Ovary (tissue), 9 donors: ENCODE results near the gene PTH1R. TPM values are rescaled to one million over a fixed set of nuclear protein-coding genes. Genes with fewer than 3 reads are reported as not detected.

Experiments
- DNase-seq, 5 donors: peaks; one replicate each; pipeline ENCODE4 v3.0.0-alpha.2; 2019 to 2020
- H3K27ac ChIP-seq, 2 donors: fragments of 200-600 bp; one replicate each; pipeline versions ENCODE4 v1.5.1 to v1.8.0; 2019 to 2022
- H3K27me3 ChIP-seq: fragments of 200-600 bp; one replicate; pipeline ENCODE4 v1.8.0; 2022
- H3K36me3 ChIP-seq: fragments of 200-600 bp; sonication (generic); one replicate; pipeline ENCODE4 v1.5.1; 2019
- H3K4me1 ChIP-seq: one replicate; pipeline ENCODE4 v1.8.1; 2013; ENCODE audit warnings: mild to moderate bottlenecking, moderate library complexity; ENCODE audit not compliant: insufficient read depth
- H3K4me3 ChIP-seq: fragments of 200-600 bp; sonication (generic); one replicate; pipeline ENCODE4 v1.5.1; 2017
- H3K9me3 ChIP-seq, 2 donors: fragments of 200-600 bp in 1 of 2; sonication (generic) in 1 of 2; one replicate each; pipeline versions ENCODE4 v1.5.1 to v1.8.1; 2013 to 2019; ENCODE audit warnings: mild to moderate bottlenecking in 1 of 2, moderate library complexity in 1 of 2
- CTCF ChIP-seq, 3 donors: fragments of 450-650 bp in 2 of 3; fragments of 200-600 bp in 1 of 3; IDR thresholded peaks; one replicate each; pipeline versions ENCODE4 v1.5.1 to v1.8.0; 2016 to 2022; ENCODE audit warnings: antibody characterized with exemption in 3 of 3, mild to moderate bottlenecking in 1 of 3
- EP300 ChIP-seq: sonication (generic); formaldehyde crosslinking; IDR thresholded peaks from one replicate; pipeline ENCODE4 v1.6.1; 2017; ENCODE audit warnings: antibody characterized with exemption
- POLR2A ChIP-seq: fragments of 450-650 bp; IDR thresholded peaks from one replicate; pipeline ENCODE4 v1.6.1; 2017; ENCODE audit warnings: antibody characterized with exemption, mild to moderate bottlenecking, moderate library complexity
- WGBS, 3 donors: extraction: QIAGEN DNeasy Blood & Tissue Kit in 1 of 3; methylation state at CpG; one replicate each; pipeline versions ENCODE4 v1.1.5 to v1.1.7; 2013 to 2017; 5-methylcytosine and 5-hydroxymethylcytosine counted together
- intact Hi-C, 4 donors: fragments of 100-400 bp; cut with DNase I; formaldehyde crosslinking; loops; one replicate each; pipeline versions ENCODE4 v1.11.0 to v1.15.1; 2022 to 2023
- polyA plus RNA-seq, 2 donors: library from polyadenylated mRNA; stranded (reverse); fragments of 200-250 nt in 1 of 2; fragments of 350-450 nt in 1 of 2; fragmentation: Illumina TruSeq in 1 of 2; extraction: RNeasy Lipid Tissue Mini Kit (QIAGEN cat#74804) in 1 of 2; gene quantifications; one replicate each; pipeline ENCODE4 v1.2.3, GENCODE V29; 2013 to 2014
- total RNA-seq, 7 donors: library from RNA; depleted of rRNA in 2 of 7; stranded (reverse); fragments of >200 nt in 2 of 7; fragmentation: NEBNext Ultra II Directional in 3 of 7; extraction: Animal tissue kit (Norgen Biotek cat#: 25700) in 3 of 7; gene quantifications; one replicate each; pipeline versions ENCODE4 v1.1.0 to v1.2.4, GENCODE V29; 2016 to 2023
- donor health status: DM: no; HTN: no; CAD: no; lungs with moderate emphysema.
- donor health status: DM: no; HTN: no; CAD: no.
- donor health status: Bipolar disorder and iron deficiency.
- donor health status: DM: yes; HTN: yes; CAD: no.
- donor health status: DM: no; HTN: no; CAD: no.
- donor health status: DM: yes; HTN: yes; CAD: no.

The PTH1R gene
- total and polyA plus RNA-seq, 9 donors, result 3.8 to 23.9 (median 12.3) TPM

GRCh38 chr3:46892285-46893145, 15.0 kb downstream of the PTH1R start:
- TF ChIP-seq EP300 (no peak), CTCF (IDR thresholded peaks at IDR 0.05) (no peak), POLR2A (no peak)
- intact Hi-C loops, result loop anchor here in 3 of 4 donors (5.0 kb wide), 2 partner anchors 45 to 185 kb away; no protein-coding TSS in a partner anchor
- Histone ChIP-seq H3K36me3 (no peaks in the 10 kb centered on the region), H3K4me1 (peaks cover 7% of the 10 kb centered on the region), H3K27me3 (no peaks in the 10 kb centered on the region), H3K27ac (no peak overlapping the region), H3K9me3 (no peaks in the 10 kb centered on the region), H3K4me3 (peak overlapping the region; percentile 26)
- peak; percentile 65 to 80 (median 74) for DNase-seq
- WGBS, 3 donors, result 11 to 24% (median 20%) methylated on average over 27 to 58 of the region's 58 CpGs

DNA sequence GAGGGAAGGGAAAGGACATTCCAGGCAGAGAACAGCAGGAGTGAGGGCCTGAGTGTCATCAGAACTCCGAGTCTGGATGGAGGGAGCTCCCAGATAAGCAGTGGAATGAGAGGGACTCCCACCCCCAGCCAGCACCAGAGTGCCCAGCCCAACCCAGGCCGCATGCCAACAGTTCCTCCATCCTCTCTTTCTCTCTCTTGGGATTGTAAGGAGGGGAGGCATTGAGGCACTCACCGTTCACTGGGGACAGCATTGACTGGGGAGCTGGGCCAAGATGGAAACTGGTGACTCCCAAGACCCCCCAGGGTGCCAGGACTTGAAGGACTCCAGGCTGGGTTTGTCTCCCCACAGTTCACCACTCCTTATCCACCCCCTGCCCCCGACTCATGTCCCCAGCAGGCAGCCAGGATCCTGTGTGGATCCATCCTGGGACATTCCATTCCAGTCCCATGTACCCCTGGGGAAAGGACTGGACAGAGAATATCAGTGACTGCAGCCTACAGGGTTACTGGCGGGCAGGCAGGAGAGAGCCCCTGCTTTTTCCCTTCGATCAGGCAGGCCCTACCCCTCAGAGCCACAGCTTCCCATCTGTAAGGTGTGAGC, 15.7 kb downstream of the PTH1R start:
- intact Hi-C loops, result loop anchor here in 3 of 4 donors (5.0 kb wide), 2 partner anchors 46 to 186 kb away; no protein-coding TSS in a partner anchor
- H3K9me3 ChIP-seq, result no peaks in the 10 kb centered on the region

GRCh38 chr3:46893763-46894162, 16.2 kb downstream of the PTH1R start:
- WGBS, 3 donors, result 75 to 86% (median 79%) methylated on average over 9 of the region's 9 CpGs
- intact Hi-C loops, result loop anchor here in 3 of 4 donors (1.0 to 5.0 kb wide), 3 partner anchors 26 to 186 kb away; no protein-coding TSS in a partner anchor

More for the DNA sequence above, 15.7 kb downstream of the PTH1R start:
- WGBS, 3 donors, result 61 to 69% (median 64%) methylated on average over 6 of the region's 6 CpGs
- H3K27me3 ChIP-seq, result no peaks in the 10 kb centered on the region
- H3K4me3 ChIP-seq, result no peak overlapping the region
- no peak overlapping the region for H3K27ac ChIP-seq
- no peaks in the 10 kb centered on the region for H3K36me3 ChIP-seq
- peaks cover 7% of the 10 kb centered on the region for H3K4me1 ChIP-seq
- DNase-seq, result peak in 1 of 5 donors; percentile 34
- TF ChIP-seq POLR2A, result no peak
- no peak for TF ChIP-seq CTCF (IDR thresholded peaks at IDR 0.05)
- no peak for TF ChIP-seq EP300

More at GRCh38 chr3:46893763-46894162, 16.2 kb downstream of the PTH1R start:
- TF ChIP-seq POLR2A (no peak), EP300 (no peak), CTCF (IDR thresholded peaks at IDR 0.05) (no peak)
- Histone ChIP-seq H3K36me3 (no peaks in the 10 kb centered on the region), H3K4me1 (peaks cover 8% of the 10 kb centered on the region), H3K9me3 (no peaks in the 10 kb centered on the region), H3K27ac (no peak overlapping the region), H3K27me3 (no peaks in the 10 kb centered on the region), H3K4me3 (no peak overlapping the region)
- DNase-seq, result peak in 1 of 5 donors; percentile 29
